Stimulated activated CD8-positive, alpha-beta memory T cell treated with anti-CD3 and anti-CD28 coated beads, Interleukin-15, amount 100 ng/mL, for 24 hours (primary cell): Measurements from ENCODE around the gene CHST13.

Source experiments
- DNase-seq: peaks from one replicate; pipeline ENCODE4 v3.0.0-alpha.2; 2020; ENCODE audit warnings: low read depth

CHST13 gene

DNA sequence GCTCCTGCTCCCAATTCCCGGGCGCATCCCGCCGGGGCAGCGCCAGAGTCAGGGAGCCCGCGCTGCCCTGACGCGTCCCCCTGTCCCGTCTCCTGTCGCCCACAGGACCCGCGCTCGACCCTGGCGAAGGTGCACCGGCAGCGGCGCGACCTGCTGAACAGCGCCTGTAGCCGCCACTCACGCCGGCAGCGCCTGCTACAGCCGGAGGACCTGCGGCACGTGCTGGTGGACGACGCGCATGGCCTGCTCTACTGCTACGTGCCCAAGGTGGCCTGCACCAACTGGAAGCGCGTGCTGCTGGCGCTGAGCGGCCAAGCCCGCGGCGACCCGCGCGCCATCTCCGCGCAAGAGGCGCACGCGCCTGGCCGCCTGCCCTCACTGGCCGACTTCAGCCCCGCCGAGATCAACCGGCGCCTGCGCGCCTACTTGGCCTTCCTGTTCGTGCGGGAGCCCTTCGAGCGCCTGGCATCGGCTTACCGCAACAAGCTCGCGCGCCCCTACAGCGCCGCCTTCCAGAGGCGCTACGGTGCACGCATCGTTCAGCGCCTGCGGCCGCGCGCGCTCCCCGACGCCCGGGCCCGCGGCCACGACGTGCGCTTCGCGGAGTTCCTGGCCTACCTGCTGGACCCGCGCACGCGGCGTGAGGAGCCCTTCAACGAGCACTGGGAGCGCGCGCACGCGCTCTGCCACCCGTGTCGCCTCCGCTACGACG lies 17.8 kb downstream of the CHST13 start:
- no peak for DNase-seq

DNA sequence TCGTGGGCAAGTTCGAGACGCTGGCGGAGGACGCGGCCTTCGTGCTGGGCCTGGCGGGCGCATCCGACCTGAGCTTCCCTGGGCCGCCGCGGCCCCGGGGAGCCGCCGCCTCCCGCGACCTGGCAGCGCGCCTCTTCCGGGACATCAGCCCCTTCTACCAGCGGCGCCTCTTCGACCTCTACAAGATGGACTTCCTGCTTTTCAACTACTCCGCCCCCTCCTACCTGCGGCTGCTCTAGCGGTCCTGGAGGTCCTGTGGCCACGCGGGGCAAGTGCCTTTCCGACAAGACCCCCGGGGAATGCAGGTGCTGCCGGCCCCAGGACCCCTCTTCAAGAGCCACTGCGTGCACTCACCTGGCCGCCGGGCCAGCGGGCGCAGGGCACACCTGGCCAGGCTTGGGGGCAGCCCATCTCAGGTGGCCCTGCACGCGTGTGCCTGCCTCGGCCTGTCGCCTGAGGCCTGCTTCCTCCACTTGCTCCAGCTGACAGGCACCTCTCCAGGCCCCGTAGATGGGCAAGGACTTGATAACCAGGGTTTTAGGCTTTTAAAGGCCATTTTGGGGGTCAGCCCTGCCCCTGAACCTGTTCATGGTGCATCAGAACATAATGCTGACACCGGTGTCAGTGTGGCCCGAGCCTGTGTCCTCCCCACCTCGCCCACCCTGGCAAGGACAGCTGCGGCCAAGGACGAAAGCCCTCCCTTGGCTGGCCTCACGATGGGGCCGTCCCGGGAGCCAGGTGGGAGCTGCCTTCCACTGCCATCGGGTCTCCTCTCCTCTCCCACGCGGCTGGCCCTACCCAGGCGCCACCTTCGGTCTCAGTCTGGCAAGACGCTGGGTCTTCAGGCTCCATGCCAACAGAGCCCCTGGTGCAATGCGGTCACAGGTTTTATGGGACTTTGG lies 18.6 kb downstream of the CHST13 start:
- DNase-seq = no peak

DNA sequence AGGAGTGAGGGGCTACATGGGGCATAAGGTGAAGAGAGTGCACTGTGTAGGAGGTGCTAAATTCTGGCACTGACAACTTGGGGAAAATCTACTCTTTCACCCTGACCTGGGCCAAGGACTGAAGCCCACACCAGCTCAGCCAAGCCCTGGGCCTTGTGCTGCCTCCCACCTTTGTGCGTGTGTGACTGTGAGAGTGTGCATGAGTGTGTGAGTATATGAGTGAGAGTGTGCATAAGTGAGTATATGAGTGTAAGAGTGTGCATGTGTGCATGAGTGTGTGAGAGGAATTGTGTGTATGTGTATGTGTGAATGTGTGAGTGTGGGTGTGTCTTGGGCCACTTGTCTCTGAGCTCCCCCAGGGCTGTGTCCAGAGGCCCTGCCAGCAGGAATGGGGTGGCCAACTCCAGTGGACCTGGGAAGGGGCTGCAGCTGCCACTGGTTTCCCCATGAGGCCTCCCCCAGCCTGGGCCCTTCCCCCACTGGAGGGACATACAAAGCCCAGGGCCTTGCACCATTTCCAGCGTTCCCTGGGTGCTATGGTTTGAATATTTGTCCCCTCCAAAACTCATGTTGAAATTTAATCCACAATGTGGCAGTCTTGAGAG lies 19.6 kb downstream of the CHST13 start:
- DNase-seq = no peak

DNA sequence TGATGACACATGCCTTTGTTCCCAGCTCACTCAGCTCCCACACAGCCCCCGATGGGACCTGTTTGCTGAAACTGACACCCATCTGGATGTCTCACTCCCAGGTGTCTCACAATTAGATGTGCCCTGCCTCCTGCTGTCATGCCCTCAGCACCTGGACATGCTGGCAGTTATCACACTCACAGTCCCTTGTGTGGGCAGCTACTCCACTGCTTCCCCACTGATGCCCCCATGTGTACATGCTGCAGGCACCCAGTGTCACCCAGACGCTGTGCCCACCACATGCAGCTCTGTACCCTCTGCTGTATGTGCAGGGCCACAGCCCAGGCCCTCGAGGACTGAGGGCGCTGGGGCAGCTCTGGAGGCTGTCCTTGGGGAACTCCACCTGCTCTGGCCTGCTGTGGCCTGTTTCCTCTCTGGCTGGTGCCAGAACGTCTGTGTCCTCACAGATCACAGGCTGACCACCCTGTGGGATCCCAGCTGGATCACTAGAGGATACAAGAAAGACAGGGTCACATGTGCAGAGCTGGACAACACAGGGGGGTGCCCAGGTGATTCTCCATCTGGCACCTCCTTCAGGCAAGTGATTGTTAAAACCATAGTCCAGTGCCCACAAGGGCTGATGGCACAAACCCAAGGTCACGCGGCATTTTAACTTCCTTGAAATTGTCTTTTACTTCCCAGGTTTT lies 20.8 kb downstream of the CHST13 start:
- DNase-seq = no peak

DNA sequence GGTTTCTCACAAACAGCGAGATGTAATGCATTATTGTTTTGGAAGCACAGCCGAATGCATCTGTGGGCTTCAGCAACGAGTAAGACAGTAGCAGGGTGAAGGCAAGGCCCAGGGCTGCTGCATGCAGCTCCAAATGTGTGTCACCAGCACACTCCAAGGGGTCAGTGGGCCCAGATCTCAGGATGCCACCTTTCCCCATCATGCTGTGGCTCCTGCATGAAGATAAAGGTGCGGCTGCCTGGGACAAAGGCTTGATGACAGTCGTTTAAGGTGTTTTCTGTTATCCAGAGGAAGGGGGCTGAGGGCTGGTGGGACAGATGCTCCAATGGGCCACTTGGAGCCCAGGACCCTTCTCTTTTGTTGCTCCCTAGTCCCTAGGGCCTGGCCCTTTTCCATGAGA lies 21.6 kb downstream of the CHST13 start:
- no peak for DNase-seq

DNA sequence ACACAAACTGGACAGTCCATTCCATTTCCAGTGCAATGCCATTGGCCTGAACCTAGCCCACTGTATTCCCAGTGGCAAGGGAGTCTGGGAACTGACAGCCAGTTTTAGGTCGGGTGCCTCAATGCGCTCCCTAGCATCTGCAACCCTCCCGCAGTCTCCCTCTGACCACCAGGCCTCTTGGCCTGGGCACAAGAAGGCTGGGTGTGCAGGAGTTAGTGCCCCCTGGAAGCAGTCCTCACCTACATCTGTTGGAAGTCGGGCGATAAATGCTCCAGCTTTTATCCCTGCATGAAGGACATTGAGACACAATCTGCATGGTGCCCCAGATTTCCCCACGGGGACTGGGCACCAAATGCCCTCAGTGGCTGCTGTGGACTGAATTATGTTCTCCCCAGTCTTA lies 22.1 kb downstream of the CHST13 start:
- no peak for DNase-seq

DNA sequence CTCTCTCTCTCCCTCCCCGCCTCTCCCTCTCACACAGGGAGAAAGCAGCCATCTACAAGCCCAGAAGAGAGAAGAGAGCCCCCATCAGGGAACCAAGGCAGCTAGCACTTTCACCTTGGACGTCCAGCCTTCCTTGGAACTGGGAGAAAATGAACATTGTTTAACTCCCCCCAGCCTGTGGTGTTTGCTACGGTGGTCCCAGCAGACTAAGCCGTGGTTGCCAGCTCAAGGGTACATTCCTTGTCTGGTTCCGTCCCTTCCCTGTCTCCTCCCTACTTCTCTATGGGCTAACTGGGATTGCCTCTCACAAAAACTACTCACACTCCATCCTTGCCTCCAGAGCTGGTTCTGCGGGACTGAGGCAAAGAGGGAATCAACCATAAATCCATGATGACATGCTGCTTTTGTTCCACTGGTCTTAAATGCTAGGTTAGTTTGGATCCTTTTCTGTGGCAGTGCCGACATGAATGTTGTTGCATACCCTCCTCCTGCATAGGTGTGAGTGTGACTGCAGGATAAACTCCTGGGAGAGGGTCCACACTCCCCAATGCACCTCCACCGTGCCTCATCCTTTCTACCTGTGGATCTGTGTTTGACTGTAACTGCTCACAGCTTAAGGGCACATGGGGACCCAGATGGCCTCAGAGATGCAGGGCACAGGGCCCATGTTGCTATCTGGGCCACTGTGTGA lies 22.7 kb downstream of the CHST13 start:
- DNase-seq = no peak

DNA sequence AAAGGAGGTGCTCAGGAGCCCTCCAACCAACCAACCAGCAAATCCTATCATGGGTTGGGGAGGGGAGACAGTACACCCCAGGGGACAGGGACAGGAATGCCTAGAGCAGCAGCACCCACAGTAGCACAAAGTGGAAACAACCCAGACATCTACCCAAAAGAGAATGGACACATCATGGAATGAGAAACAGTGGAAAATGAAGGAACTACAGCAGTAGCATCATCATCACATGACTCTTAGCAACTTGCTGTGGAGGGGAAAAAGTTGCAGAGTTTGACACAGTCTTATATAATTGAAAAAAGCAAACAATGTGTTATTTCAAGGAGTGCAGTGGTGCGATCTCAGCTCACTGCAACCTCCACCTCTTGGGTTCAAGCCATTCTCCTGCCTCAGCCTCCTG lies 23.8 kb downstream of the CHST13 start:
- DNase-seq = no peak

DNA sequence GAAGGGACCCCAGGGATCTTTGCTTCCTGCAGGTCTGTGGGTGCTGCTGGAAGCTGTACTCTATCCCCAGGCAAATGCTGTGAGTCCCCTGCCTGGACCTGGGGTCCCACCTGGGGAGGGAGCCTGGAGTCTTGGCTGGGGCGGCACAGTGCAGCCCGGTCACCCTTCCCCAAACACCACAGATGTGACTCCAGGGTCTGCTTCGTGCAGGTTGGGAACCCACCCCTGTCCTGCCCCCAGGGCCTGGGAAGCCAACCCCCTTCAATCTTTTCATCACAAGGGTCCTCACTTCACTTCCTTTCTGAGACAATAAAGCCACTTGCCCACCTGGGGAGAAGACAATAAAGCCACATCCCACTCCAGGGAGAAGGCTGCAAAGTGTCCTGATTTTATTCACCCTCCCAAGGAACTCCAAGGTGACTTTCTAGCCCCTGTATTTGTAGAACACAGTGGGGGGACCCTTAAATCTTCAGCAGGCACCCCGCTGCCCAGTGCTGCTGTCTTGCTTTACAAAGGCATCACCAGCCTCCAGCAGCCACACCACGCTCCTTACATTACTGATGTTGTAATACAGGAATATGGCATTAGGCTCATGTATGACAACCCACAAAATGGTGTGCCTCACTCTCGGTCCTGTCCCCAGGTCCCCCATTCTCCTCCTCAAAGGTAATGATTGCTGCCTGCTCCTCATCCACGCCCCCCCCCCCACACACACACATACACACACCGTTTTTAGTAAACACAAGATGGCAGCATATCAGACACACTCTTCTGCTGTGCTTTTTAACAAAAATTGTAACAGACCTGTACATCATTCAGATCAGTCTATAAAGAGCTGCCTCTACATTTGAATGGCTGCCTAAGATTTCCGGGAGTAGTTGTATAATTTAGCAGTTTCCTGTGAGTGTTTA lies 24.9 kb downstream of the CHST13 start:
- no peak for DNase-seq

DNA sequence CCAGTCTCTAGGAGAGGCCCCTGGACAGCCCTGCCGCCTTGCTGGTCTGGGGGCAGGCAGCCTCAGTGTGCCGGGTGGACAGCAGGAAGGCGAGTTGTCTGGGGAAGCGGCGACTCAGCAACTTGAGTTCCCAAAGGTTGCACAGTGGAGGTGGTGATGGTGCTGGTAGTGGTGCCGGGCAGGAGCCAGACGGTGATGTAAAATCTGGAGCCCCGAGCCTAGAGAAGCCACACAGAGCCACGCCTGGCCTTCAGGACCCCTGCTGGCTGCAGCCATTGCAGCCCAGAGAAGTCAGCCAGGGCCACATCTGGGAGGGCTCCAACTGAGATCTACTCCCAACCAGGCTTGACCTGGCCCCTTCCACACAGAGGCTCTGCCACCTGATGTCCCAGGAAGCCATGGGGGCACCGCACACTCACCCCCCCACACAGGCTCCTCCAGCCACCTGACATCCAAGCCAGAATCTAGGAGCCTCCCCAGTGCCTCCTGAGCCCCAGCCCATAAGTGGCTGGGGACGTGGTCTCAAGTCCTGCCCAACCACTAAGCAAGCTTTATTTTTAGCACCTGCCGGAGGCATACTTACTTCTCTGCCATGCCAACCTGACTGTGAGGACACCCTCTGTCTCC lies 26.0 kb downstream of the CHST13 start:
- DNase-seq = no peak

DNA sequence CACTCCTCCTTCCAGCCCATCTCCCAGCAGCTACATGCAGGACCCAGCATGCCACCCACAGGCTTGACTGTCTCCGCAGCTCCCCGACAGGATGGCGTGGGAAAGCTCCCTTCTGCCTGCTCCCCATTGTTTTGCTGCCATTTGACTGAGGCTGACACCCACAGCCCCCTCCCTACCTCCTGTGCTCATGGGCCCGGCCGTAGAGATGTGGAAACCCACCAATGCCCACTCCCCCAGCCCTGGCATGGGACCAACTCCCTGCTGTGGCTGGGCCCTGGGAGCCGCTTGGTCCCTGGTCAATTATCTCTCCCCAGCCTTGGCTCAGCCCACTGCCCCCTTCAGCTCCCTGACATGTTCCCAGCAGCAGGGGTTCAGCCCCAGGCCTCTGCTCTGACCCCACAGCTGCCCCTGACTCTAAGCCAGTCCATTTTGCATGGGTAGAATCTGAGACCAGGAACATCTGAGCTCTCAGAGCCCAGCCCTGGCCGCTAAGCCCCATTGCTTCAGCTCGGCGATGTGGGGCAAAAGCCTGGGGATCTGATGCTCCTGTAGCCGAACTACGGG lies 26.6 kb downstream of the CHST13 start:
- DNase-seq = no peak

DNA sequence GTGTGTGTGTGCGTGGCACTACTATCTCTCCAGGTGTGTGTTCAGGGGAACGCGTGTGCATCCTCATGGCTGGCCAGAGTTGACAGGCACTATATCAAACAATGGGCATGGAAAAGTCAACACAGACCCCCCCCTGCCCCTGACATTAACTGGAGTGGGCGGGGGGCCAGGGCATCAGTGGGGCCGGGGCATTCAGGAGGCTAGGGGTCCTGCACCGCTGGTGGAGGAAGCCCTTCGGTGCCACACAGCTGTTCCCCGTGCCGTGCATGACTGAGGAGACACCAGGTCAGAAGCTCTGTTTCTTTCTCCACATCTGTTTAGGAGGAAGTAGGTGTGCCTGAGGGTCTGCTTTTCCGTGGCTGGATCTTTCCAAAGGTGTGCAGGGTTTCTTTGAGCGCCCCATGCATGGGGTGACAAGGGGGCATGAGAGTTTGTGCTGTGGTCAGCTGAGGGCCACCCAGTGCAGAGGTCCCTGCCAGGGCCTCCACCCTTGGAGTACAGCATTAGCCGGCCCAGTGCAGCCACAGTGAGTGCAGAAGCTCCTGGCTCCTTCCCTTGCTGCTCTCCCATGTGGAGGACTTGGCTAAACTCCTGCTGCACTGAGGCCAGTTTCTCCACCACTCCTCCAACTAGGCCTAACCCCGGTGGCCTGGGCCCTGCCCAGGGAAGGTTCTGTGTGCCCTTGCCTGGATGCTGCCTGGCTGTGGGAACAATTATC lies 27.3 kb downstream of the CHST13 start:
- DNase-seq = no peak

DNA sequence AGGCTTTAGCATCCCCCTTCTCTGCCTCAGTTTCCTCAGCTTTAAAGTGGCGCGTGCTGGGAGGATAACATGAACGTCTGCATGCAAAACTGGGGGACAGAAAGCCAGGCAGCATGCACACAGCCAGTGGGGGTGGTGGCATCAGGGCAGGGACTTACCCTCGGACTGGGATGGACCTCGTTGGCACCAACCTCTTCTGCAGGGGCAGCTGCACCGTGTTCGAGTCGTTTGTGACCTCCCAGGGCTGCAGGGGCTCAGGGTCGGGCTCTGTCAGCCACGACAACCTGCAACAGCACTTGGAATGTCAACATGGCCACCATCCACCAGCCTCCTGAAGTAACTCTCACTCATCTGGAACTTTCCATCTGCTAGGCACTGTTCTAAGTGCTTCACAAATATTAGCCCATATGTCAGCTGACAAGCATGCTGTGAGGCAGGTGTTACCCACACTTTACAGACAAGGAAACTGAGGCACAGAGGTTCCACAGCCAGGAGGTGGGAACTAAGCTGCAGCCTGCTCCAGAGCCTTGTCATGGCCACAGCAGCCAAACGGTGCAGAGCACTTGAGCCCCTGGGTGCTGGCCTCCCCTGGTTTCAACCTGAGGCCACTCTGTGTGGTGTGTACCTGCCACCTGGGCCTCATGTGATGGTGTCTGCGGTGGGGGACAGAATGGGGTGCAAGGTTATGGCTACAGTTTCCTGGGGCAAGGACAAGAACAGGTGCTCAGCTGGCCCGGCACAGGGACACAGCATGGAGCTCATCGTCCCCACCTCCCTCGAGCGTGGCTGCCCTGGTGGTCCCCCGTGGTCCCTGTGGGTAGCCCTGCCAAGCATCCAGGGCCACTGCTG lies 28.1 kb downstream of the CHST13 start:
- no peak for DNase-seq

DNA sequence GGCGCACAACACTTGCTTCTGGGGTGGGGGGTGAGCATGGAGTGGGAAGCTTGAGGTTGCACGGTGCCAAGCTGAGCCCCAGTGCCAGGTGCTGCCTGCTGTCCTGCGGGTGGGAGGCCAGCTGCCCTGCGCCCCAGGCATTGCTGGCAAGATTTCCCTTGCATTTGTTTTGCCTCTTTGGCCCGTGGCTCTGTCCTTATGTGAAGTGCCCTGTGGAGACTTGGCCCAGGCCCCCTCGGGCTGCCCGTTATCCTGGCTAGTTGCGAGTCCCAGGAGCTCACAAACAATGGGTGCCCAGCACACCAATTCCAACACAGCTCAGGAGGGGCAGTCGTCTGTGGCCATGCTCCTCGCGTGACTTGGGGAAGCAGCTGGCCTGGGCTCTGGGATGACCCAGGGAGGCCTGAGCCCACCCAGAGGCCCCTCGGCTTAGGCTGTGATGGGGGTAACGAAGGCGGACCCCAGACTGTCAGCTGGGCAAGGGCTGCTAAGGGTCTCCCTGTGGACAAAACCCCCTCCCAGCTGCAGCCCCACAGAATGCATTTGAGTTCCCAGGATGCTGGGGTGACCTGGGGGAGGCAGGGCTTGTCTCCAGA lies 28.8 kb downstream of the CHST13 start:
- no peak for DNase-seq

DNA sequence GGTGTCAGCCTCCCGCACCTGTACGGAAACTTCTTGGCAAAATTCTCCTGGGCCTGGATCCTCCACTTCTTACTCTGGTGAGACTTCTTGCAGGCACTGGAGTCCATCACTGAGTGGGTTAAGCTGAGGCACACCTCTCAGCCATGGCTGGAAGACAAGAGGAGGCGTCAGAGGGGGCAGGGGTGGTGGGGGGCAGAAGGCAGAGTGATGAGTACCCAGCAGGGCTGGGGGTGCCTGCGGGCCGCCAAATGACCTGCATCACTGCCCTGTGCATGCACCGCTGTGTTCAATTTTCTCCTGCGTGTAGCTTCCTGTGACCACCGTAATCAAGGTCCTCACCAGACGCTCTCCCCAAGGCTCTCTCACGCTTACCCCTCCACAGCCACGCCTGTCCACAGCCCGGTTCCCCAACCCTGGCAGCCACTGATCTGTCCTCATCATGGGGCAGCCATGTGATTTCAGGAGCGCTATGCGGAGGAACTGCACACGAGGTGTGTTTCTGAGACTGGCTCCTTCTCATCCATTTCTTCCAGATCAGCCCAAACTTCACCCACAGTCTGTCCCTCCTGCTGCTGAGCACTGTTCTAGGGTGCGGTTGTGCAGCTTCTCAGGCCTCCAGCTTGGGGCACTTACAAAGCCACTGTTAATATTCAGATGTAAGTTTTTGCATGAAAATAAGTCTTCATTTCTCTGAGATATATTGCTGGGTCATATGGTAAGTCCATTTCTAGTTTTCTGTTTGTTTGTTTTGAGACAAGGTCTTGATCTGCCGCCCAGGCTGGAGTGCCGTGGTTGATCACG lies 29.5 kb downstream of the CHST13 start:
- DNase-seq = no peak

DNA sequence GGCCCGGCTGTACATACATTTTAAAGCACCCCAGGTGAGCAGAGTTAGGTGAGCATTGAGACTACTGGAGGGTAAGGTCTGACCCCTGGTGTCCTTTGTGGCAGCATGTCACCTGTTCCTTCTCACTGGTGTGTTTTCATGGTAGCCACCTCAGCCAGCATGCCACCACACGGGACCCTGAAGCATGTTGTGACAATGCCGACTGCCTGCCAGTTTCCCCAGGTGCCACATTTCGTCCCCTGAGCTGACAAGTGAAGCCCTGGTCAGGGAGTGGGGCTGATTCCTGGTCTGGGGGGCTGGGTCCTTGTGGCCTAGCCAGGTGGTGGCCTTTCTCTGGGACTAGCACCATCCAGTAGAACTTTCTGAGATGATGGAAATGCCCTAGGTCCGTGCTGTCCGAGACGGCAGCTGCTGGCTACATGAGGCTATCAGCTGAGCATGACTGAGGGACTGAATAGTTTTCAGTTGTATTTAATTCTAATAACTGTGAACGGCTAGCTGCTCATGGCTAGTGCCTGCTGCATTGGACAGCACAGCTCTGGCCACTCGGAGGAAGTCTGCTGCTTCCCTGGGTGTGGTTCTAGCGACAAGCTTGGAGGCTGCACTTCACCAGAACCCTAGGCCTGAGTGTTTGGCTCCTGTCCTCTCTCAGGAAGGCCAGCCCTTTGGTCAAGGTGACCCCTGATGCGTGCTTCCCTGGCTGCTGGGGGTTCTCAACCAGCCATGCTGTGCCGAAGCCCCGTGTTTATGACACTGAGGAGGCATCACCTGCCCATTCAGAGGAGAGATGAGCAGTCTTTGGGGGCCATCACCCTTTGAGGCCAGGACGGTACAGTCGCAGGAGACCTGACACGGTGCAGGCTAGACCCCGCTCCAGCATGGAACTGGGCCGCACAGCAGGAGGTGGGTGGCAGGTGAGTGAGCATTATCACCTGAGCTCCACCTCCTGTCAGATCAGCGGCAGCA lies 30.9 kb downstream of the CHST13 start:
- no peak for DNase-seq
